Measurements from ENCODE around the gene PUS10.
"Not testable (repeated sequence)": the region's sequence is repeated elsewhere in the genome, so short reads cannot be mapped to it uniquely, and the experiment has no call there.

The PUS10 gene

DNA sequence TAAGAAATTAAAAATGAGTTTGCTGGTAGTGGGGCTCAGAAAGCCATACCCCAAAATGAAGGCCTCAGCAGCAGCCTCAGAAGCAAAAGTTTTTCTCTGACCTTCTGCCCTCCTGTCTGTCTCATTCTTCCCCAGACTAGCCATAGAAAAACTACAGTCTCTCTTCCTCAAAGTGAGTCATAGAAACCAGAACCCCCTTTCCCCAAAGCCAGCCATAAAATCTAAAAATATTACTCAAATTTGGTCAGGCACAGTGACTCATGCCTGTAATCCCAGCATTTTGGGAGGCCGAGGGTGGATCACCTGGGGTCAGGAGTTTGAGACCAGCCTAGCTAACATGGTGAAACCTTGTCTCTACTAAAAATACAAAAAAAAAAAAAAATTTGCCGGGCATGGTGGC, 5.8 kb downstream of the PUS10 start:
- DNase-seq = peak; percentile 7

DNA sequence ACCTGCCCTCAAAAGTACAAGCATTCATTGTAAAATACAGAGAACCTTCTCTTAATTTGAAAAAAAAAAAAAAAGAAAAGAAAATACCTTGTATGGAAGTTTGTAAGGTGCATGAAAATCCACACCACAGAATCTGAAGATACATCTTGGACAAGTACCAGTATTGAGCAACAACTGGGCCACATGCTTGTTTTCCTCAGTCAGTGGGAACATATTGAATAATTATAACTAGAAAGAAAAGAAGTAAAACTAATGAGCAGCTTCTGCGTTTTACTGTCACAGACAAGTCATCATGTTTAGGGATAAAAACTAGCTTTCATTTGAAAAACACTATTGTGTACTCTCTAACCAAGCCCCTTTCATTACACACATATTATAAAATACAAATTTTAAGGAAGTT, 6.4 kb downstream of the PUS10 start:
- no peak for DNase-seq

DNA sequence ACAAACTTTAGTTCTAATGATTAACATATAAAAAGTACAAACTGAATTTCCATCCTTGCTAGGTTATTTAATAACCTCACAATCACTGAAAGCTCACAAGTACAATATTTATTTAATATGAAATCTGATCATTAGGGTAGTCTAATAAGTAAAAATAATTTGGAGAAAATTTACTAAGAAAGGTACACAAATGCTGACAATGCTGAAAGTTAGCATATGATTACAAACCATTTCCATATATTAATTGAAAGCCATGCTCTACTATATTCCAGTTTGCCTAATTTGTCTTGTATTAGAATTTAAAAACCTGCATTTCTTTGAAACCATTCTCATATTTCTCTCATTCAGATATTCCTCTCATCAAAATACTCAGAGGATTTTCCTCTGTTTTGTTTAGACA, 8.7 kb downstream of the PUS10 start:
- DNase-seq = no peak

DNA sequence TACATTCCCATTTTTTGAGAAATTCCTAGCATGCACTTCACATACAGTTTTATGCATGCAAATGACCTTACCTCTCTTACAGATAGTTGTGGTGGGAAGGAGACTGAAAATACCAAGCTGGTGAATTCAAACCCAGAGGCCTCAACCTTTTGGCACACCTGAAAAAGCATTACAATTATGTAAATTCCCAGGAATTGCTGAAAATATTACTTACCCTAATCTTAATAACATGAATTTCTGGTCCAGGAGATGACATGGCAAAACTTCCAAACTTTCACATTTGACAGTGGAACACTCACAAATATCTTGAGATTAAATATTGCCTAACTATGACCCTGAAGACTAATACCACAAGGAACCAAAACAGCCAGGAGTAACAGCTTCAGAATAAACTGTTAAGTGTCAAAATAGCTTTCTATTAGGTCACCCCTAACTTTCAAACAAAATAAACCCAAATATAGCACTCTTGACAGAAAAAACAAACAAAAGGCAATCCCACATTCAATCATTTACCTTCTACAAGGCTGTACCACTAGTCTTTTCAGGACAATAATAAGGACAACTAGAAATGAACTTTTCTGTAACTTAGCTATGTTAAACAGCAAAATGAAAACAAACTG, 11.5 kb downstream of the PUS10 start:
- no peak for DNase-seq

DNA sequence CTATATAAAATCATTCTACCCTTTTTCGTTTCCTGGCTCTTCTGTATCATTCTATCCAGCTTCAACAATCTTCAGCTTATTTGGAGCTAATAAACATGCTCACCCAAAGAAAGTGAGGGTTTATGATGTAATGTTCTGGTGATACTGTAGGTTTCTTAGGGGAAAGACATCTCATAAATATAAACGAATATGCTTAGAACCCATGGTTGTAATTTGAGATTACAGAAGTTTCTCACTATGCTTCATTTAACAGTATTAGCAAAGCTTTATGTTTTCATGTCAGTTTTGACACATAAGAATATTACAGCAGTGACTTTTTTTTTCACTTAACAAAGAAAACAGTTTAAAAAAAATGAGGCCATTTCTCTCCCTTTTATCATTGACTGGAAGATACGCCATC, 12.3 kb downstream of the PUS10 start:
- no peak for DNase-seq

DNA sequence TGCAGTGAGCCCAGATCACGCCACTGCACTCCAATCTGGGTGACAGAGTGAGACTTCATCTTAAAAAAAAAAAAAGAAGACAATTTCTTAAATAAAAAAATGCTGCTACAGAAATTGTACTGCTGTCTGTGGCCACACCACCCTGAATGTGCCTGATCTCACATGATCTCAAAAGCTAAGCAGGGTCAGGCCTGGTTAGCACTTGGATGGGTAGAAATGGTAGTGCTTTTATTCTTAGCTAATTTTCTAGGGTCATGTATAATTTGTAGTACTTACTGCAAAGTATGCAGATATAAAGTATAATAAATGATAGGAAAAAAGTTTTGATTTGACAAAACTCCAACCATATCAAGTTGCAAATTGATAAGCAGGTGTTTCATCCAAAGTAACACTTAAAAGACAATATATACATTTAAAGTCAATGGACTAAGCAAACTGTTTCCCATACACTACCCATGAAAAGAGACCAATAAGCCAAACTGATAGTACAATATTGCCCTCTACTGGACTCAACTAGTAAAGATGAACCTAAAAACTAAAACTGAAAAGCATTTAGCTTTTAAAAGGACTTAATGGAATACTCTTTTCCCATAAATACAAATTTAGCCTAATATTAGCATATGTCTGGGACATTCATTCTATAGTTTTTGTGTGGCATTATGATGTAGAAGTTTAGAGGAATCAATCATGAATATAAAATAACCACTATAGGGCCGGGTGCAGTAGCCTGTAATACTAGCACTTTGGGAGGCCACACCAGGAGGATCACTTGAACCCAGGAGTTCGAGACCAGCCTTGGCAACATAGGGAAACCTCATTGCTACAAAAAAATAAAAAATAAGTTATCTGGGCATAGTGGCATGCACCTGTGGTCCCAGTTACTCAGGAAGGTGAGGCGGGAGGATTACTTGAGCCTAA, 19.2 kb downstream of the PUS10 start:
- DNase-seq = peak; percentile 74

DNA sequence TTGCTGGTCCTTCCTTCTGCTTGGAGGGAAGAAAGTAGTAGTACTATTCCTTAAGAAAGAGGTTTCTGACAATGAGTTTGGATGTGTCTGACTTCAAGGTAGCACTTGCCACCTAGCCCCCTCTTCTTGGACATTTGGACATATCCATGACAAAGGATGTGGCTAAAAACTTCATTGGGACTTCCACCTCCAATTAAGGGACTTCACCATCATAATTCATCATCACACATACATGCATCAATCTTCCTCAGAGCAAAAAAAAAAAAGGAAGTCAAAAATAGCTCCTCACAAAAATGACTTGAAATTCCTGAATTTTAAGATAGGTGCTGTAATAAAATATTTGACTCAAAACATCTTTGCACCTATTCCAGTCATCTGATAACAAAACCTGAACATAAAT, 23.9 kb downstream of the PUS10 start:
- no peak for DNase-seq

DNA sequence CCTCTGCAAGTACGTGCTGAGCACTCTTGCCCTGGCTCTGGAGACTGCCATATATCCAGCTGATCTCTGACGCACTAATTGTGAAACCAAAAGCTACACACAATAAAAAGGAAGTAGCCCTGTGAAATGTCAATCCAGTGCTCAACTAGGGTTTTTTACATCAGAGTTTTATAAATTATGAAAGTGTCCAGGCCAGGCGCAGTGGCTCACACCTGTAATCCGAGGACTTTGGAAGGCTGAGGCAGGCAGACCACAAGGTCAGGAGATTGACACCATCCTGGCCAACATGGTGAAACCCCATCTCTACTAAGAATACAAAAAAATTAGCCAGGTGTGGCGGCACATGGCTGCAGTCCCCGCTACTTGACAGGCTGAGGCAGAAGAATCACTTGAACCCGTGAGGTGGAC, 25.1 kb downstream of the PUS10 start:
- DNase-seq = peak; percentile 71

DNA sequence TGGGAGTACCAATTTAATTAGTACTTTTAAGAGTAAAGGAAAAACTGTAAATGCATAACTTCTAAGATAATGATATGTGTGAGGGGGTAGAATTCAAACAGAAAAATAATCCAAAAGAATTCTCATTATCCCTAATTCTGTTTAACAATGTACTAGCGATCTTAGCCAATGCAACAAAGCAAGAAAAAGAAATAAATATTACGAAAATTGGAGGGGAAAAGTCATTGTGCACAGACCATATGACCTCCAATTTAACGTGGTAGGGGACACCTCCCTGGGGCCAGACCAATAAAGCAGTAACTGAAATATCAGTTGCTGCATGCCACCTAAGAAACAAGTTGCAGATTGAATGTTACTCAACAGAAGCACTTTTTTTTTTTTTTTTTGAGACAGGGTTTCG, 26.4 kb downstream of the PUS10 start:
- DNase-seq = no peak

DNA sequence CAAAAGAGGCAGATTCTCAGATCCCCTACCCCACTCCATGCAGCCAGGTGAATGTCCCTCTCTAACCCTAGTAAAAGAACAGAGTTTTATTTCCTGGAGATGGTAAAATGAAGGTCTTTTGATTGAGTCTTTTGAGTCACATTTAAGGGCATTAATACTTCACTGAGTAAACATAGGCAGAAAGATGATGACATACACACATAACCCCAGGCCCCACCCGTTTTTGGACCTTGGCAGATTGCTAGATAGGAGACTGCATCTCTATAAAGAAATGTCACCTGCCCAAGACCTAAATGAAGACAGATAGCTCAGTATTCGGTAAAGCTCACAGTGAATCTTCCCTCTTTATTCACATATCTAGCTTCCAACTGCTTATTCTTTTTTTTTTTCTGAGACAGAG, 28.8 kb downstream of the PUS10 start:
- no peak for DNase-seq

DNA sequence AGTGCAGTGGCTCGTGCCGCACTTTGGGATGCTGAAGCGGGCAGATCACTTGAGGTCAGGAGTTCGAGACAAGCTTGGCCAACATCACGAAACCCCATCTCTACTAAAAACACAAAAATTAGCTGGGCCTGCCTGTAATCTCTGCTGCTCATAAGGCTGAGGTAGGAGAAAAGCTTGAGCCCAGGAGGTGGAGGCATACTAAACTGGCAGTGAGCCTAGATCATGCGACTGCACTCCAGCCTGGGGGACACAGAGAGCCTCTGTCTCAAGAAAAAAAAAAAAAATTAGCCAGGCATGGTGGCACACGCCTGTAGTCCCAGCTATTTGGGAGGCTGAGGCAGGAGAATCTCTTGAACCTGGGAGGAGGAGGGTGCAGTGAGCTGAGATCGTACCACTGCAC, 30.4 kb downstream of the PUS10 start:
- not testable (repeated sequence) for DNase-seq

DNA sequence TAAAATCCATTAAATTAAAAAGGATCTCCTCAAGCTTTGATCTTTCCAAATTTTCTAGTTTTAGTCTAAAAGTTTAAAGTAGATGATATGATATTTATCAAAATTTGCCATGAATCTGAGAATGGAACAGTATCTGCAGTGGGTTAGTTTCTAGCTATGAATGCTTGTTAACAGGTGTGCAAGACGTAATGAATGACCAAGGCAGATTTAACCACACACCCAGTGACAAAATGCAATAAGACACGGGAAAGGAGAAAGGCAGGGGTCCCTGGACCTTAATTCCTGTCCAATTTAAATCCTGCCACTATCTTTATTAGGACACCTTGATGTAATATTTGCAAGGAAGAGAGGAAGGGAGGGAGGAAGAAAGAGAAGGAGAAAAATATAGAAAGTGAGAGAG, 31.0 kb downstream of the PUS10 start:
- DNase-seq = no peak

DNA sequence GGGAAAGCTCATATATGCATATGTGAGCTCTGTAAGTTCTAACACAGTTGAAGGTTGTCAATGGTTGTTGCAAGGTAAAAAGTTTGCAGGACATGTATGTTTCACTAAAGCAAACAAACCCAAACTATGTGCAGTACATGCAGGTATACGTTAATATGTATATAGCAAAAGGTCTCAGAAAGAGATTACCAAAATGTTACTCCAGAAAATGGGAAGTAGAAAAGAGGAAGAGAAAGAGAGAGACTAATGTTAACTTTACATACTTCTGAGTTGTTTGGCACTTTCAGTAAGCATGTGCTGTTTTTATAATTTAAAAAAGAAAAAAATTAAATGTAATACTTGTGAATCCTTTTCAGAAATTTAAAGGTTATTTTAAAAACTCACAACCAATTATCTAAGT, 33.3 kb downstream of the PUS10 start:
- no peak for DNase-seq

DNA sequence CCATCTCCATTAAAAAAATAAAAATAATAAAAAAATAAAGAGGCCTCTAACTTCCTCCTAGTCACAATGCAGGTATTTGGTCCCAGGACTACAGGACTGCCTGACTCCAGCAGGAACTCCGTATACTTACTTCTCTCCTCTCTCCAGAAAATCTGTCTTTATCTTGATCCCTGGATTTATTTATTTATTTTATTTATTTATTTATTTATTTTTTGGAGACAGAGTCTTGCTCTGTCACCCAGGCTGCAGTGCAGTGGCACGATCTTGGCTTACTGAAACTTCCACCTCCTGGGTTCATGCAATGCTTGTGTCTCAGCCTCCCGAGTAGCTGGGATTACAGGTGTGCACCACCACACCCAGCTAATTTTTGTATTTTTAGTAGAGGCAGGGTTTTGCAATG, 36.0 kb downstream of the PUS10 start:
- not testable (repeated sequence) for DNase-seq

DNA sequence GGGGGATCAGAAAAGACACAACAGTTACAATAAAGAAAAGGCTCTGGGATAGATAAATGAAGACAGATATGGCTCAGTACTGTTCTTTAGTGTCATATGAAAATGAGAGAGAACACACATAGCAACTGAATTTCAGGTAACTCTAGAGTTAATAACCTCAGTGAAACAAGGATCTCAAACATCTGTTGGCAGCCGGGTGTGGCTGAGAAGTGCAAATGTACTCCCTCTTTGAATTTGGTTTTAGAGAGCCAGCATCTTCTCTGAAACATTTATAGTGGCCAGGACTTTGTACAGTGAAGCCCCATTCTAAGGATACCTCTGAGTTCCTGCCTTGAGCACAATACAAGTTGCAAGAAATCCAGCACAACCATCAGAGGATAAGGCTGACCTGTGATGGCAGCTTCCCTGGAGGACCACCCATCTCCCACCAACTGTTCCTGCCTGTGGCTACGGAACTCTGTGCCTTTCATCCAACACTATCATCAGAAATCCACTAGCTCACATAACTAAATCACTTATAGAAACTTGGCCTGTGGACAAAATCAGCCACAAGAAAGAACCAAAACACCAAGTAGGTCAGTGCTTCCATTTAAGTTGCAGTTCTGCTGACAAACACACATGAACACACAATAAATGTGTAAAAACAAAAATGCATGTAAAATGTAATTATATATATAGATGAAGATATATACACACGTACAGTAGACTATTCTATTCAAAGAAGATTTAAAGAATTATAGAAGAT, 37.8 kb downstream of the PUS10 start:
- no peak for DNase-seq

DNA sequence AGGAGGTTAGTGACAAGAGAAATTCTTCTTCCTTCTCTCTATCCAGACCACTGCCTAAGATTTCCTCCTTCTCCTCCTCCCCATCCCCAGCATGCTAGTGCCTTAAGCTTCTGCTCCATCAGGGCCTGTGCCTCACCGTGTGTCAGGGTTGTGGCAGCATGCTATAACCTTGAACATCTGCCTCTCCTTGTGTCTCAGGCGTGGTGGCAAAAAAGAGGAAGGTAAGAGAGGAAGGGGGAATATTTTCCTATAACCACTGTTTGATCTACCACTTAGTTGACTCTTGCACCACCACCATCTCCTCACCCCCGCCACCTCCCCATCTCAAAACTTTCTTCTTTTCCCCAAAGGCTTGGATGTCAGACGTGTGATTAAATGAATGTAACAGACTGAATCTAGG, 38.8 kb downstream of the PUS10 start:
- no peak for DNase-seq

DNA sequence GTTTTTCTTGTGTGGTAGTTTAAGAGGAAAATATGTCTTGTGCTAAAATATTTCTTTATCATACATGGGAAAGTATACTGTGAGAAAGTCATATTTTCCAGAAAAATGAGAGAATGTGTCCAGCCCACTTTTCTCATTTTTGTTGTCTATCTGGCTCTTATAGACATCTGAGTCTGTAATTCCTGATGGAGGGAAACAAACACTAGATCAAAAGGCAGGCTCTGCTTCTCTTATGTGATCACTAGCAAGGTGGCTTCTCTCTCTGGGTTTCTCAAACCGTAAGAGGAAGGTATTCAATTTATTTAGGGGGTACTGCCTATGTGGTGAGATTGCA, 40.5 kb downstream of the PUS10 start:
- no peak for DNase-seq

DNA sequence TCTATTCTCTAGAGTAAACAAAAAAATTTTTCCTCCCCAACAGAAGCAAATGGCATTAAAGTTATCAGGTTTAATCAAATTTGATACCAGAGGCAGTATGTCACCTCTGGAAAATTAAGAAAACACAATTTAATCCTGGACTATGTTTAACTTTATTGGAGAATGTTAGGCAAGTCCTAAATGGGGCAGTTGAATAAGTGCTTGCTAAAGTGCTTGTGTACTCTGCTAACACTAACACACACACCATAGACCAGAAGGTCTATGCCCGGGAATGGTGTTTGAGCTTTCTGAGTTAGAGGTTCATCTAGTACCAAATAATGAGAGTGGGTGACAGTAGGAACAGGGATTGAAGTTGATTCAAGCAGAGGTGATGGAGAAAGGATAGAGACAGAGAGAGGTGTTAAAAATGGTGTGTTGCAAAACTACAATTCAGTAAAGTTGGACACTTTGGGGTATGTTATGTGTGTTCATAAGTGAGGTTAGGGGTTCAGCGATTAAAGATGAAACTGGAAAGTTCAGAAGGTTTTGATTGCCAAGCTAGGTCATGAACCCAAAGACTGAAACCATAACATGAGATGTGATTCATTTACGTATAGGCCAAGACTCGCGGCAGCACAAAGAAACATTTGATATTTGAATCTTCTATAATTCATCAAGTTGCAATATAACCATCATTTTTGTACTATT, 41.0 kb downstream of the PUS10 start:
- DNase-seq = no peak

DNA sequence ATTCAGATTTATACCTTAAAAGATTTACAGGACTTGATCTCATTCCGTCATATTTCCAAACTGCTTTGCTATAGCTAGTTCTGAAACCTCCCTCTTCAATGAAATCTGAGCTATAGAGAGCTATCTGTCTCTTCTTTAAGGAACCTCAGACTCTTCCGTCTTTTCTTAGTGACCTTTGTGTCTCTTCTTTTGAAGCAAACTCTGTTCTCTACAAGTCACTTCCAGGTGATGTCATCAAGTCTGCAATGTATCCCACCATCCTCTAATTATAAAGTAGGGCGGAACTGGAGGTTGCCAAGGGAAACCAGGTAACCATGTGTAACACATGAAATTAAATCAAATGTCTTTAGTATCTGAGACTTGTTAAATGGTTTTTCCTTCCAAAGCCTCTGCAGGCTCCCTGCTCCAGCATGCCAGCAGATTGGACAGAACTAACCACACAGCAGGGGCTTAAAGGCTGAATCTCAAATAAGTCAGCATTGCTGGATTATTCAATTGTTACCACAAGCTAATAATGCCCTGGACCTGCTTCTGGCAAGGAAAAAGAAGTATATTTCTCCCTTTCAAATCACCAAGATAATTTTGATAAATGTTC, 41.7 kb downstream of the PUS10 start:
- DNase-seq = no peak

DNA sequence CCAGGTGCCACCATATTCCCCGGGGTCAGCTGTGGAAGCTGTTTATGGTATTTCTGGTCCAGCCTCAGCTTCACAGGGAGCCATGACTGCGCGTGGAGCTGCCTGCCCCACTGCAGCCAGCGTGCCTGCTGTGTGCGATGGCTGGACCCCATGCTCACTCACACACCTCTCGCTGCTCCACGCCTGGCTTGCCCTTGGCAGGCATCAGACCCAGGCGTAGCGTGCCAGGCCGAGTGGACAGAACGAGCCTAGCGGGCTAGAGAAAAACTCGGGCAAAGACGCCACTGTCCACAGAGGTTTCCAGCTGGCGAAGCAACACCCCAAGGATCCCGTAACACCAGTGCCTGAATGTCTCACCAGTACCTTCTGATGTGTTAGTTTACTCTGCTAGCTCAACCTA, 43.4 kb downstream of the PUS10 start:
- DNase-seq = no peak

DNA sequence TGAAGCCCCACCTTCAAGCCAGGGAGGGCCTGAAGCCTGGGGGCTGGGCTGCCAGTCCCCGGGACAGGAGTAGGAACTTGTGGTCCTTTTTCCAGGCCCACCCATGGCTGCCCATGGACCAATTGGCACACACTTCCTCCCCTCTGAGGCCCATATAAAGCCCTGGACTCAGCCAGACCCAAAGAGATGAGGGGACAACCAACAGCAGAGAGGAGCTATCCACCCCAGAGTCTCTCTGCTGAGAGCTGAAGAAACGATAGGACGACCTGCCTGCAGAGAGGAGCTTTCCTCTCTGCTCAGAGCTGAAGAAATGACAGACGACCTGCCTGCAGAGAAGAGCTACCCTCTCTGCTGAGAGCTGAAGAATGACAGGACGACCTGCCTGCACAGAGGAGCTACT, 44.4 kb downstream of the PUS10 start:
- no peak for DNase-seq

DNA sequence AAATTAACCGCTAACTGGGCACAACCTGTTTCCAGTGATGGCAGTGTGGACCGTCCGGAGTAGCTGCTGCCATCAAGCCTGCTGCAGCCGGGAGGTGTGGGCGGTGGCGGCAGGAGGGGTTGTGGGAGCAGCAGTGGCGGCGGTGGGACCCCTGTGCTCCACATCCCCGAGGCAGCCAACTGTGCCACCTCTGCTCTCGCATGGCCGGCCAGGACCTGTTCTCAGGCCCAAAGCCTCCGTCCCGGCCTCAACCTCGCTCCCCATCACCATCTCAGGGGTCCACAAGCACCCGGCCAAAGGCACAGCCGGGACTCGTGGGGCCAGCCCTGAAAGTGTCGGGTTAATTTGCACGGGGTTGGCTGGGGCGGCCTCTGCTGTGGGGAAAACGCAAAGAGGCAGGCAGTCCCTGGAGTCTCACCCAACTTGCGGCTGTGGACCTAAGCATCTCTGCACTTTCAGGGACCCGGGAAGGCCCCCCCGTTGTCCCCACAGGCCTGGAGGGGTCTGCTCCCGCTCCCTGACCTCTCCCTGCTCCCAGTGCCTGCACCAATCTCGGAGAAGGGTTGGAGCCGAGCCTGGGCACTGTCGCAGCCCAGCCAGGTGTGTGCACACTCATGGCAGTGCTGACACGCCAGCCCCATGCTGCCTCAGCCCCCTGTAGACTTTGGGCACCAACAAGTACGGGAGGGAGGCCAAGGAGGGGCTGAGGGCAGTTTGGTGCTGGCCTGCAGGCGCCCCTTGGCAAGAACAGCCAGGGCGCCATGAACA, 45.0 kb downstream of the PUS10 start:
- DNase-seq = no peak

Data from CD4-positive, alpha-beta T cell treated with Interleukin-17A for 1 hour (primary cell).